HAP-1 (cell line): ENCODE results near the gene ZNF512B.
A peak's percentile ranks its signal among the peaks of the same experiment; 100 is the strongest.
"Not testable (repeated sequence)": the region's sequence is repeated elsewhere in the genome, so short reads cannot be mapped to it uniquely, and the experiment has no call there.

Experiments
- DNase-seq, 2 experiments: peaks; one replicate each; pipeline ENCODE4 v3.0.0-alpha.2; 2016 to 2020; ENCODE audit warnings: low spot score in 2 of 2
- H3K27me3 ChIP-seq: fragments of 250-450 bp; sonication (Bioruptor Pico); 2 replicates; pipeline ENCODE4 v1.5.1; 2020; ENCODE audit warnings: low read depth, mild to moderate bottlenecking, moderate library complexity
- H3K36me3 ChIP-seq: fragments of 250-450 bp; sonication (Bioruptor Pico); replicated peaks from 2 replicates; pipeline ENCODE4 v1.5.1; 2020; ENCODE audit warnings: mild to moderate bottlenecking
- H3K4me1 ChIP-seq: fragments of 250-450 bp; sonication (Bioruptor Pico); 2 replicates; pipeline ENCODE4 v1.5.1; 2020; ENCODE audit warnings: mild to moderate bottlenecking
- H3K4me3 ChIP-seq: fragments of 250-450 bp; sonication (Bioruptor Pico); 2 replicates; pipeline ENCODE4 v1.5.1; 2020; ENCODE audit warnings: mild to moderate bottlenecking, moderate library complexity
- H3K9me3 ChIP-seq: fragments of 250-450 bp; sonication (Bioruptor Pico); 2 replicates; pipeline ENCODE4 v1.5.1; 2020; ENCODE audit warnings: mild to moderate bottlenecking, moderate library complexity
- in situ Hi-C: fragments of 300-500 bp; cut with MboI; formaldehyde crosslinking; loops from 3 replicates; pipeline ENCODE4 v1.14.3; 2020; ENCODE audit warnings: low sequenced_read_pairs, inconsistent platforms, mixed read lengths

The ZNF512B gene

GRCh38 chr20:63980806-63981728 is 11.3 kb upstream of the ZNF512B start, which contains the start of gene PRPF6:
Gene PRPF6 (plus strand): TSS chr20:63981132. CDS start chr20:63981246, 114 bp downstream.
- Histone ChIP-seq H3K4me3 (peak within 1 kb of the TSS; percentile 88), H3K27me3 (no peaks in the 10 kb centered on the region), H3K36me3 (peaks cover 24% of the 10 kb centered on the region), H3K9me3 (no peaks in the 10 kb centered on the region), H3K4me1 (peaks cover 11% of the 10 kb centered on the region)
- peak; percentile 95 to 98 for DNase-seq
- in situ Hi-C loops = no loop called here

- Histone ChIP-seq H3K27me3 (no peaks in the 10 kb centered on the region), H3K9me3 (no peaks in the 10 kb centered on the region), H3K4me3 (peak overlapping the region; percentile 88), H3K4me1 (peaks cover 11% of the 10 kb centered on the region), H3K36me3 (peaks cover 17% of the 10 kb centered on the region)
- no peak for DNase-seq
- in situ Hi-C loops = no loop called here
Measured at GRCh38 chr20:63980317-63980805, 10.6 kb upstream of the ZNF512B start.

DNA sequence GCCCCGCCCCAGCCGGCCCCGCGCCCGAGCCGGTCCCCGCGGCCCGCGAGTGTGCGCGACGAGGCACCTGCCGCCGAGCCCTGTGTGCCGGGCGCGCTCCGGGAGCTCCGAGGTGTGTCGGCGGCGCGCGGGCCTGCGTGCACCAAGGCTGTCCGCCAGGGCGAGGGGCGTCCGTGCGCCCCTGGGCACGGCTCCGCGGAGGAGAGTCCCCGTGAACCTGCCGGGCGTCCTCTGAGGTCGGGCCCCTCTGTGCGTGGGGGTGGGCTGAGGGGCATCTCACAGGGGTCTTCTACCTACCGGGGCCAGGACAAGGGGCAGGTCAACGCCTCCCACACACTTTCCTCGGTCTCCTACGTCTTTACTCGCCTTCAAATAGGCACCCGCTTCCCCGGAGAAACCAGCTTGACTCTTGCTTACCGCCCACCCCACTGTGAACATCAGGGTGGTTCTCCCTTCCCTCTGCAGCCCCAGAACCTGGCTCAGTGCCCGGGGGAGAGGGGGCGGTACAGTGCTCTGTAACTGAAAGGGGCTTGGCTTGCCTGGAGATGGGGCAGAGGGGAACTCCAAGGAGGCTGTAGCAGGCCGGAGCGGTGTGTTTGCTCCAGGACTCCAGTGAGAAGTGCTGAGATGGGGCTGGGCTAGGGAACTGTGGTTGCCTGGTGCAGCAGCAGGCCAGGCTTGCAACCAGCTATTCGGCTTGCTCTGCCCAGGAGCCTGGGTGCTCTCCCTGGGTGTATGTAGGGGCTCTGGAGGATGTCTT is 10.0 kb upstream of the ZNF512B start, which contains the start of gene SAMD10:
Gene SAMD10 (minus strand): TSS at position 86 of the 760 bp plus-strand sequence. CDS start 175 bp downstream, outside the sequence.
- peaks cover 11% of the 10 kb centered on the region for H3K36me3 ChIP-seq
- in situ Hi-C loops = loop anchor here (5.0 kb wide), 1 partner anchor 437 kb away; no protein-coding TSS in a partner anchor
- no peaks in the 10 kb centered on the region for H3K27me3 ChIP-seq
- no peaks in the 10 kb centered on the region for H3K9me3 ChIP-seq
- peaks cover 11% of the 10 kb centered on the region for H3K4me1 ChIP-seq
- DNase-seq = peak; percentile 58 to 89
- H3K4me3 ChIP-seq = peak within 1 kb of the TSS; percentile 88

- Histone ChIP-seq H3K4me3 (peak overlapping the region; percentile 88), H3K27me3 (no peaks in the 10 kb centered on the region), H3K36me3 (peaks cover 6% of the 10 kb centered on the region), H3K4me1 (peaks cover 11% of the 10 kb centered on the region), H3K9me3 (no peaks in the 10 kb centered on the region)
- DNase-seq = no peak
- in situ Hi-C loops = loop anchor here (5.0 kb wide), 1 partner anchor 437 kb away; no protein-coding TSS in a partner anchor
Measured at GRCh38 chr20:63979229-63979556, 9.5 kb upstream of the ZNF512B start.

DNA sequence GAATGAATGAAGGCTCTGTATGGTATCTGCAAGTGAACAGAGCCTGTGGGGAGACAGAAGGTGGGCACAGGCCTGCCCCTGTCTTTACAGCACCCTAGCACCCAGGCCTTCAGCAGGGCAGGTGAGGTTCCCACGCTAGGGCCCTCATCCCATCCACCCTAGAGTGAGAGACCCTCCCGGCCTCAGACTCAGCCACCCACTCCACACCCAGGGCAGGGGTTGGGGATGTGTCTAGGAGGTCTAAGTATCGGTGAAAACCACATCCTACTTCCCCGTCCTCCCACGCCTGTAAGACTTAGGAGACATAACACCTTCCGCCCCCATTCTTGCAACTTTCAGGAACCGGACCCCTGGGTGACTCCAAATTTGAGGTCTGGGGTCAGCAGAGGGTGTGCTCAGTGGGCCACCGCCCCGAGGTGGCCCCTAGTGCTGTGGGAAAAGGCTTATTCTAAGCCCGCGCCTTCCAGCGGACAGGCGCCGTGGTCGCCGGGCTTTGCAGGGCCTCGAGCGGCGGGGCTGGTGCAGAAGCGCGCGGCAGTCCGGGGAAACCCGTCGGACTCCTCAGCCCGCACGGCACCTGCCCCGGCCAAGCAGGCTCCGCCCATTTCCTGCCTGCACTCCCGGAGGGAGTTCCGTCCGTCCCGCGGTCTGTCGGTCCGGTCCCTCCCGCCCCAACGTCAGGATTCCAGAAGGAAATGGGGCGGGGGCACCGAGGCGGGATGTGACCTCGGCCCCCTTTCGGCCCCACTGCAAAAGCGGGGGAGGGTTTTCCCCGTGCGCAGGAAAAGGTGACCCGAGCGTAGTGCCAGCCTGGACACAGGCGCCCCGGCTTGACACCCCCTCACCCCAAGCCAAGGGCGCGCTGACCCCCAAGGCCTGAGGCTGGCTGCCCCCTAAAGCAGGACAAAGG is 8.8 kb upstream of the ZNF512B start:
- Histone ChIP-seq H3K4me3 (peak overlapping the region; percentile 88), H3K27me3 (no peaks in the 10 kb centered on the region), H3K9me3 (no peaks in the 10 kb centered on the region), H3K4me1 (peaks cover 12% of the 10 kb centered on the region), H3K36me3 (no peaks in the 10 kb centered on the region; the same call in 1 of the 2 replicates)
- in situ Hi-C loops = loop anchor here (5.0 kb wide), 1 partner anchor 436 kb away; no protein-coding TSS in a partner anchor
- peak; percentile 61 to 89 for DNase-seq

DNA sequence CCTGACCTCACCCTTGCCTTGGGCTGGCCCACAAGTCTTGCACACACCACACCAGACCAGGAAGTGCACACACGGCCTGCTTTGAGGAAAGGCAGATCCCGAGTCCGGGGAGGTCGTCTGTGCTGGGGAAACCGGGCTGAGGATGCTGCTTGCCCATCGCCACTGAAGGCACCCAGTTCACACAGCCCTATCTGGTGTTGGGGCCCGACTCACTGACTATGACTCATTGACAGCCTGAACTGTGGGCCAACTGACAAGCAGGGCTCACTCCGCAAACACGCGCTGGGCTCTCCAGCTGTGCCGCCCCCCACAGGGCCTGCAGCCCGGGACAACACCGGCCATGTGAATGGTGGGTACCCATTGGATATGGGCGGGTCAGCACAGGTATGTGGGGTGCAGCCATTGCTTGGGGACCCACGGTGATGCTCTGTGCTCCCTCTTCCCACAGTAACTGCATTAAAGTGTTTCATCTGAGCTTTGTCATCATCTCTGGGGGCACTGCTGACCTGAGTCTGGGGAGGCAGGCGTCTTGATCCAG is 8.1 kb upstream of the ZNF512B start:
- no peak for DNase-seq
- no peaks in the 10 kb centered on the region; the same call in 1 of the 2 replicates for H3K36me3 ChIP-seq
- H3K4me1 ChIP-seq = peaks cover 14% of the 10 kb centered on the region
- no peaks in the 10 kb centered on the region for H3K27me3 ChIP-seq
- in situ Hi-C loops = loop anchor here (5.0 kb wide), 1 partner anchor 436 kb away; no protein-coding TSS in a partner anchor
- no peak overlapping the region; the same call in 1 of the 2 replicates for H3K4me3 ChIP-seq
- no peaks in the 10 kb centered on the region for H3K9me3 ChIP-seq

DNA sequence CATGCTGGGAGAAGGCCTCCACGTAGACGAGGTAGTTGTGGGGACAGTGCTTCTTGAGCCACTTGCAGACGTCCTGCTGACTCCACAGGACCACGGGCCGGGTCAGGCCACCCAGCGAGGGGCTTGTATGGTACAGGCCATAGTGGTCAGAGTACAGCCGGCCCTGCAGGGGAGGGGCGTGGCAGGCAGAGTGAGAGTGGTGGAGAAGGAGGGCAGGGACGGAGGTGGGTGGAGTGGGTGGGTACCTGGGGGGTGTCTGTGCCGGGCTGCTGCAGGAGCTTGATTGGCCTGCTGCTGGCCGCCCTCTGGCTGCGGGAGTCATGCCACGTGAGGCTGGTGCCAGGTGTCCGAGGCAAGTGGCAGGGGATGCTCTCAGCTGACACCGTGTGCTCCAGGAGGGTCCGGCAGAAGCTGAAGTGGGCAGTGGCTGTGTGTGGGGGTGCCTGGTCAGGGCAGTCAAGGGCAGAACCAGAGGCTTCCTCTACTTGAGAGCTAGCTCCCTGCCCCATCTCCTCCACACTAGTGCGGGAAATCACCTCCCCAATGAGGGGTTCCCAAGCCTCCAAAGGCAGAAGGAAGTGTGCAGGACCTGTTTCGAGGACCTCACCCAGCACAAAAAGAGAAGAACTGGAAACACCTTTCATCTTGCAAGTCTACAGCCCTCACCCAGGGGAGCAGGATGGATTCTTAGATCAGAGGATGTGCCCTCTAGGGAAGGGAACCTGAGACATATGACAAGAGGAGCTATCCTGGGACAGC is 7.4 kb upstream of the ZNF512B start:
- H3K4me3 ChIP-seq = no peak overlapping the region
- no peak for DNase-seq
- H3K9me3 ChIP-seq = no peaks in the 10 kb centered on the region
- H3K27me3 ChIP-seq = no peaks in the 10 kb centered on the region
- H3K4me1 ChIP-seq = peaks cover 14% of the 10 kb centered on the region
- in situ Hi-C loops = loop anchor here (5.0 kb wide), 1 partner anchor 435 kb away; no protein-coding TSS in a partner anchor
- no peaks in the 10 kb centered on the region for H3K36me3 ChIP-seq

DNA sequence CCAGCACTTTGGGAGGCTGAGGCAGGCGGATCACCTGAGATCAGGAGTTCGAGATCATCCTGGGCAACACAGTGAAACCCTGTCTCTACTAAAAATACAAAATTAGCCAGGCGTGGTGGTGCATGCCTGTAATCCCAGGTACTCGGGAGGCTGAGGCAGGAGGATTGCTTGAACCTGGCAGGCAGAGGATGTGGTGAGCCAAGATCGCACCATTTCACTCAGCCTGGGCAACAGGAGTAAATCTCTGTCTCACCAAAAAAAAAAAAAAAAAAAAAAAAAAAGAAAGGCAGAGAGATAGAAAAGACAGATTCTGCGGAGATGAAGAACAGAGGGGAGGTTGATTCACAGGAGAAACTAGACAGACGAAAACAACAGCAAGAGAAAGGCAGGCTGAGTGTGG is 6.8 kb upstream of the ZNF512B start:
- in situ Hi-C loops = loop anchor here (5.0 kb wide), 1 partner anchor 434 kb away; no protein-coding TSS in a partner anchor
- not testable (repeated sequence) for DNase-seq, H3K27me3 ChIP-seq, H3K4me3 ChIP-seq, H3K36me3 ChIP-seq, H3K9me3 ChIP-seq
- H3K4me1 ChIP-seq = peaks cover 14% of the 10 kb centered on the region

DNA sequence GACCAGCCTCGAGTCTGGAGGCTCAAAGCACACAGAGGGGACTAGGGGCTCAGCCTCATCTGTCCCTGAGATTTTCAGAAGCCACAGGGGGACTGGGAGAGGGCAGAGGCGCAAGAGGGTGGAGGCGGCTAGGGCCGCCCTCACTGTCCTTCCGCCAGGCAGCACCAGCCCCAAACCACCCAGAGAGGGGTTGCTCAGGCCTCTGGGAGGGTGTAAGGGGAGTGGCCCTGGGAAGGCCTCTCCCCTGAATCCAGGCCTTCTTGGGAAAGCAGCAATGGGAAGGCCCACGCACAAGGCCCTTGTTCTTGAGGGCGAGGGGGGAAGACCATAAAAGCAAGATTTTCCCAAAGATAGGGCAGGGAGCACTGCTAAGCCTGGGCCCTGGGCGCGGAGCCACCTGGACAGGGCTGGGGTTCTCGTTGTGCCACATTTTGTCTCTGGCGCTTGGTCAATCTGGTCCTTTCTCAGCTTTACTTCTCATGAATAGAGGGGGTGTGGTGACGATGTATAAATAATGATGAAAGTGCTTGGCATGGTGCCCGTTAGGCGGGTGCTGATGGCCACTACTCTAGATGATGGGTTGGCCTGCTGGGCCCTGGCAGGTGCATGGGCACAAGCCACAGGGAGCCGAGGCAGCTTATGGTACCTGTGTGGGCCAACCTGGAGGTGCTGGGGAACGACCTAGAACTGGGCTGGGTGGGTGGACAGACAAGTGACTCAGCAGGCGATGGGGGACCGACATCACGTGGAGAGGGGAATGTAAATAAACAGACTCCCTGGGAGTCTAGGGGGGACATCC is 4.9 kb upstream of the ZNF512B start:
- H3K27me3 ChIP-seq = no peaks in the 10 kb centered on the region
- no peak for DNase-seq
- no peak overlapping the region for H3K4me3 ChIP-seq
- no peaks in the 10 kb centered on the region for H3K36me3 ChIP-seq
- H3K9me3 ChIP-seq = no peaks in the 10 kb centered on the region
- peaks cover 7% of the 10 kb centered on the region for H3K4me1 ChIP-seq
- in situ Hi-C loops = loop anchor here (5.0 kb wide), 1 partner anchor 432 kb away; no protein-coding TSS in a partner anchor

- peak overlapping the region; percentile 17; the same call in 1 of the 2 replicates for H3K4me3 ChIP-seq
- H3K9me3 ChIP-seq = no peaks in the 10 kb centered on the region
- in situ Hi-C loops = no loop called here
- peaks cover 8% of the 10 kb centered on the region for H3K4me1 ChIP-seq
- DNase-seq = peak; percentile 70 to 94
- no peaks in the 10 kb centered on the region for H3K27me3 ChIP-seq
- no peaks in the 10 kb centered on the region for H3K36me3 ChIP-seq
Measured at GRCh38 chr20:63973636-63974401, 4.1 kb upstream of the ZNF512B start.

DNA sequence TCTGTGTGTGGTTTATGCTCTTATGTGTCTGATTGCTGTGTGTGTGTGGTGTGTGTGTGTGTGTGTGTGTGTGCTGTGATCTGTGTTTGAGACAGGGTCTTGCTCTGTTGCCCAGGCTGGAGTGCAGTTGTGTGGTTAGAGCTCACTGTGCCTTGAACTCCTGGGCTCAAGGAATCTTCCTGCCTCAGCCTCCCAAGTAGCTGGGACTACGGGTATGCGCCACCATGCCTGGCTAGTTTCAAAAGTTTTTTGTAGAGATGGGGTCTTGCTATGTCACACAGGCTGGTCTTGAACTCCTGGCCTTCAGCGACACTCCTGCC is 3.4 kb upstream of the ZNF512B start:
- H3K4me3 ChIP-seq = no peak overlapping the region
- H3K27me3 ChIP-seq = no peaks in the 10 kb centered on the region

More for the DNA sequence above, 3.4 kb upstream of the ZNF512B start:
- H3K4me1 ChIP-seq = peaks cover 7% of the 10 kb centered on the region
- no peaks in the 10 kb centered on the region for H3K9me3 ChIP-seq
- in situ Hi-C loops = no loop called here
- H3K36me3 ChIP-seq = peaks cover 4% of the 10 kb centered on the region
- no peak for DNase-seq
